GM18907 (cell line): ENCODE results near the gene ZNF490.

Experiments
- ATAC-seq: cut with Tn5 transposase; IDR thresholded peaks from one replicate; pipeline ENCODE4 v1.9.1; 2021; ENCODE audit warnings: mild to moderate bottlenecking, moderate library complexity; ENCODE audit not compliant: unreplicated experiment

Gene ZNF490

GRCh38 chr19:12546068-12546467 lies 64.5 kb downstream of the ZNF490 start:
- ATAC-seq = no peak

GRCh38 chr19:12545267-12545666 lies 65.3 kb downstream of the ZNF490 start:
- no peak for ATAC-seq

GRCh38 chr19:12544401-12544876 lies 66.2 kb downstream of the ZNF490 start:
- ATAC-seq = no peak

- no peak for ATAC-seq
Observed at GRCh38 chr19:12543855-12544254, 66.8 kb downstream of the ZNF490 start.
